ENCODE results near the gene ARHGEF33. TPM values are rescaled to one million over a fixed set of nuclear protein-coding genes. Genes with fewer than 3 reads are reported as not detected.

Gene ARHGEF33
- total RNA-seq, 1 experiment from 2014 or later, result 0.41 TPM

- H3K27ac ChIP-seq (ENCODE audit: low read length), result no peak overlapping the region
- intact Hi-C loops (cut with micrococcal nuclease; ENCODE audit: unreplicated experiment), result no loop called here
- no peak for DNase-seq (ENCODE audit: low read depth, low spot score)
These were observed 26.5 kb upstream of the ARHGEF33 start for GRCh38 chr2:38863061-38863695.

GRCh38 chr2:38866773-38867443 is 22.8 kb upstream of the ARHGEF33 start:
- no peaks in the 10 kb centered on the region for H3K27me3 ChIP-seq (ENCODE audit: control insufficient read depth, insufficient read depth, low read length)
- in situ Hi-C loops (cut with HindIII; ENCODE audit: low pct_unique_long_range_greater_than_20kb, low sequenced_read_pairs), result no loop called here
- ChIA-PET CTCF (no interaction called here), POLR2A (no interaction called here)
- ATAC-seq (no peak), DNase-seq (ENCODE audit: low read depth, low spot score) (no peak)
- H3K9me3 ChIP-seq (ENCODE audit: control insufficient read depth, insufficient read depth, low read depth, low read length), result 0 out of 2 replicates have a peak, but pooled peaks cover 3% of the 10 kb centered on the region
- H3K27ac ChIP-seq (ENCODE audit: low read length), result no peak overlapping the region
- BruUV-seq (replicated peaks), result no TSS peak
- H3K36me3 ChIP-seq (ENCODE audit: control insufficient read depth, insufficient read depth, low read length), result no peaks in the 10 kb centered on the region
- intact Hi-C loops (cut with micrococcal nuclease; ENCODE audit: unreplicated experiment), result no loop called here
- H3K4me1 ChIP-seq (ENCODE audit: control insufficient read depth, insufficient read depth, low read length), result no peaks in the 10 kb centered on the region
- H3K4me3 ChIP-seq (ENCODE audit: low read depth in 2 of 2, low read length in 2 of 2), result no peak overlapping the region
- no peak for TF ChIP-seq SIN3A (IDR thresholded peaks at IDR 0.05; ENCODE audit: borderline replicate concordance, insufficient read depth, low read depth, low read length)
- no peak for TF ChIP-seq CTCF (IDR thresholded peaks at IDR 0.05)
- TF ChIP-seq POLR2AphosphoS5 (IDR thresholded peaks at IDR 0.05; ENCODE audit: low read depth, low read length), result no peak
- no peak for TF ChIP-seq TCF7L2 (IDR thresholded peaks at IDR 0.05; ENCODE audit: low read depth, low read length)

More at GRCh38 chr2:38863061-38863695, 26.5 kb upstream of the ARHGEF33 start:
- Histone ChIP-seq H3K4me3 (ENCODE audit: low read depth in 2 of 2, low read length in 2 of 2) (no peak overlapping the region), H3K36me3 (ENCODE audit: control insufficient read depth, insufficient read depth, low read length) (peaks cover 5% of the 10 kb centered on the region; the same call in 1 of the 2 replicates), H3K27me3 (ENCODE audit: control insufficient read depth, insufficient read depth, low read length) (no peaks in the 10 kb centered on the region), H3K4me1 (ENCODE audit: control insufficient read depth, insufficient read depth, low read length) (no peaks in the 10 kb centered on the region), H3K9me3 (ENCODE audit: control insufficient read depth, insufficient read depth, low read depth, low read length) (no peaks in the 10 kb centered on the region)
- POLR2A ChIA-PET, result no interaction called here
- CTCF ChIA-PET, result no interaction called here
- no peak for ATAC-seq
- in situ Hi-C loops (cut with HindIII; ENCODE audit: low pct_unique_long_range_greater_than_20kb, low sequenced_read_pairs), result no loop called here
- TF ChIP-seq SIN3A (IDR thresholded peaks at IDR 0.05; ENCODE audit: borderline replicate concordance, insufficient read depth, low read depth, low read length) (no peak), CTCF (IDR thresholded peaks at IDR 0.05) (no peak), REST (IDR thresholded peaks at IDR 0.05; ENCODE audit: insufficient read depth in 1 of 2, low read depth in 2 of 2, low read length in 1 of 2) (no peak), POLR2AphosphoS5 (IDR thresholded peaks at IDR 0.05; ENCODE audit: low read depth, low read length) (no peak), TCF7L2 (IDR thresholded peaks at IDR 0.05; ENCODE audit: low read depth, low read length) (no peak)
- BruUV-seq (replicated peaks), result no TSS peak
